GM12865 (cell line): ENCODE data around the gene RIN2.

Source experiments
- DNase-seq: peaks from one replicate; pipeline ENCODE4 v3.0.0; 2010; ENCODE audit warnings: low read depth
- H3K4me3 ChIP-seq: 2 replicates; pipeline ENCODE4 v1.5.1; 2011; ENCODE audit warnings: mild to moderate bottlenecking, low read depth, low read length, control low read depth
- CTCF ChIP-seq: IDR thresholded peaks from 2 replicates; pipeline ENCODE4 v1.5.1; 2011; ENCODE audit warnings: low read length, control low read depth, low read depth, inconsistent platforms; ENCODE audit not compliant: insufficient read depth; ENCODE audit errors: missing control alignments

The RIN2 gene

GRCh38 chr20:19758133-19758500, at the start of gene RIN2:
RIN2 (plus strand) TSS chr20:19758258; CDS start chr20:19889602, 131,344 bp downstream.
- TF ChIP-seq CTCF, result no peak
- DNase-seq, result no peak
- H3K4me3 ChIP-seq, result no peak within 1 kb of the TSS

GRCh38 chr20:19709635-19710335, 48.3 kb upstream of the RIN2 start:
- TF ChIP-seq CTCF, result no peak
- no peak for DNase-seq
- H3K4me3 ChIP-seq, result no peak overlapping the region

- DNase-seq, result no peak
- TF ChIP-seq CTCF, result no peak
Measured at GRCh38 chr20:19710336-19711120, 47.5 kb upstream of the RIN2 start.

GRCh38 chr20:19711126-19711525, 46.9 kb upstream of the RIN2 start:
- DNase-seq, result no peak
- no peak overlapping the region for H3K4me3 ChIP-seq
- no peak for TF ChIP-seq CTCF

More at GRCh38 chr20:19710336-19711120, 47.5 kb upstream of the RIN2 start:
- H3K4me3 ChIP-seq, result no peak overlapping the region

GRCh38 chr20:19712721-19713260, 45.3 kb upstream of the RIN2 start:
- TF ChIP-seq CTCF, result no peak
- H3K4me3 ChIP-seq, result no peak overlapping the region
- no peak for DNase-seq

GRCh38 chr20:19713822-19714578, 44.1 kb upstream of the RIN2 start:
- TF ChIP-seq CTCF, result no peak
- DNase-seq, result no peak
- no peak overlapping the region for H3K4me3 ChIP-seq
